Sigmoid colon (tissue), 7 donors: Measurements from ENCODE around the gene EID2B. TPM values are rescaled to one million over a fixed set of nuclear protein-coding genes. Genes with fewer than 3 reads are reported as not detected.

Experiments
- DNase-seq: peaks from one replicate; pipeline ENCODE4 v3.0.0-alpha.2; 2019
- H3K27ac ChIP-seq, 4 donors: fragments of 200-600 bp; sonication (generic); one replicate each; pipeline ENCODE4 v1.5.1; 2016 to 2019; ENCODE audit warnings: mild to moderate bottlenecking in 1 of 4
- H3K27me3 ChIP-seq, 3 donors: fragments of 200-600 bp; sonication (generic); one replicate each; pipeline ENCODE4 v1.5.1; 2019; ENCODE audit warnings: mild to moderate bottlenecking in 1 of 3
- H3K36me3 ChIP-seq, 4 donors: fragments of 200-600 bp; sonication (generic); one replicate each; pipeline ENCODE4 v1.5.1; 2016 to 2019
- H3K4me1 ChIP-seq, 4 donors: fragments of 200-600 bp; sonication (generic); one replicate each; pipeline ENCODE4 v1.5.1; 2017 to 2019
- H3K4me3 ChIP-seq, 4 donors: fragments of 200-600 bp; sonication (generic); one replicate each; pipeline ENCODE4 v1.5.1; 2017 to 2019; ENCODE audit warnings: mild to moderate bottlenecking in 2 of 4, moderate library complexity in 1 of 4
- H3K9me3 ChIP-seq, 4 donors: fragments of 200-600 bp in 3 of 4; sonication (generic) in 3 of 4; one replicate each; pipeline versions ENCODE4 v1.5.1 to v1.6.1; 2013 to 2019
- EP300 ChIP-seq, 4 donors: sonication (generic); formaldehyde crosslinking; IDR thresholded peaks; one replicate each; pipeline ENCODE4 v1.6.1; 2017; ENCODE audit warnings: antibody characterized with exemption in 4 of 4
- POLR2A ChIP-seq, 2 donors: fragments of 450-650 bp; IDR thresholded peaks; one replicate each; pipeline ENCODE4 v1.6.1; 2016; ENCODE audit warnings: antibody characterized with exemption in 2 of 2, mild to moderate bottlenecking in 2 of 2, moderate library complexity in 2 of 2
- POLR2AphosphoS5 ChIP-seq, 4 donors: sonication (generic); formaldehyde crosslinking; IDR thresholded peaks; one replicate each; pipeline ENCODE4 v1.6.1; 2017; ENCODE audit warnings: antibody characterized with exemption in 4 of 4
- WGBS, 2 donors: extraction: QIAGEN DNeasy Blood & Tissue Kit; methylation state at CpG; one replicate each; pipeline ENCODE4 v1.1.7; 2013; 5-methylcytosine and 5-hydroxymethylcytosine counted together
- intact Hi-C: fragments of 100-400 bp; cut with DNase I; formaldehyde crosslinking; loops from one replicate; pipeline ENCODE4 v1.15.1; 2023
- polyA plus RNA-seq, 3 donors: library from polyadenylated mRNA; stranded (reverse); fragments of 200-250 nt; gene quantifications; one replicate each; pipeline ENCODE4 v1.2.3, GENCODE V29; 2013
- total RNA-seq, 4 donors: library from RNA; depleted of rRNA; stranded (reverse); fragments of >200 nt; gene quantifications; one replicate each; pipeline ENCODE4 v1.1.0, GENCODE V29; 2016
- TF ChIP-seq, protein P1 (sequence below), 4 experiments: fragments of 450-650 bp in 3 of 4; fragments of 200-600 bp in 1 of 4; IDR thresholded peaks; one replicate each; pipeline ENCODE4 v1.5.1; 2016 to 2019; ENCODE audit warnings: antibody characterized with exemption in 4 of 4, mild to moderate bottlenecking in 3 of 4, moderate library complexity in 2 of 4
- donor health status: healthy with polysubstance abuse.
- donor health status: Bipolar disorder and iron deficiency.
- donor health status: healthy.

EID2B gene
- total and polyA plus RNA-seq, 7 donors: 0.46 to 7.7 (median 3.9) TPM

GRCh38 chr19:39515551-39516191 lies 17.0 kb downstream of the EID2B start:
- Histone ChIP-seq H3K4me1 (peaks cover 0 to 16% (median 14%) of the 10 kb centered on the region in 4 donors), H3K27me3 (peaks cover 18 to 62% (median 35%) of the 10 kb centered on the region in 3 donors), H3K4me3 (peak overlapping the region; percentile 0 to 47 (median 34)), H3K9me3 (no peaks in the 10 kb centered on the region), H3K36me3 (no peaks in the 10 kb centered on the region), H3K27ac (no peak overlapping the region)
- 4 to 8% methylated on average over 44 of the region's 44 CpGs for WGBS, 2 donors
- no peak for TF ChIP-seq POLR2AphosphoS5 (IDR thresholded peaks at IDR 0.05)
- TF ChIP-seq, protein P1, sequence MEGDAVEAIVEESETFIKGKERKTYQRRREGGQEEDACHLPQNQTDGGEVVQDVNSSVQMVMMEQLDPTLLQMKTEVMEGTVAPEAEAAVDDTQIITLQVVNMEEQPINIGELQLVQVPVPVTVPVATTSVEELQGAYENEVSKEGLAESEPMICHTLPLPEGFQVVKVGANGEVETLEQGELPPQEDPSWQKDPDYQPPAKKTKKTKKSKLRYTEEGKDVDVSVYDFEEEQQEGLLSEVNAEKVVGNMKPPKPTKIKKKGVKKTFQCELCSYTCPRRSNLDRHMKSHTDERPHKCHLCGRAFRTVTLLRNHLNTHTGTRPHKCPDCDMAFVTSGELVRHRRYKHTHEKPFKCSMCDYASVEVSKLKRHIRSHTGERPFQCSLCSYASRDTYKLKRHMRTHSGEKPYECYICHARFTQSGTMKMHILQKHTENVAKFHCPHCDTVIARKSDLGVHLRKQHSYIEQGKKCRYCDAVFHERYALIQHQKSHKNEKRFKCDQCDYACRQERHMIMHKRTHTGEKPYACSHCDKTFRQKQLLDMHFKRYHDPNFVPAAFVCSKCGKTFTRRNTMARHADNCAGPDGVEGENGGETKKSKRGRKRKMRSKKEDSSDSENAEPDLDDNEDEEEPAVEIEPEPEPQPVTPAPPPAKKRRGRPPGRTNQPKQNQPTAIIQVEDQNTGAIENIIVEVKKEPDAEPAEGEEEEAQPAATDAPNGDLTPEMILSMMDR (IDR thresholded peaks at IDR 0.05): no peak
- TF ChIP-seq EP300 (IDR thresholded peaks at IDR 0.05): no peak
- no peak for TF ChIP-seq POLR2A (IDR thresholded peaks at IDR 0.05)
- DNase-seq: no peak
- intact Hi-C loops: no loop called here

GRCh38 chr19:39514840-39515550 lies 17.7 kb downstream of the EID2B start, which contains the start of gene SELENOV:
Gene SELENOV, plus strand, starts transcription at chr19:39515139. Its CDS starts 74 bp downstream, at chr19:39515213.
- Histone ChIP-seq H3K4me1 (peaks cover 0 to 16% (median 14%) of the 10 kb centered on the region in 4 donors), H3K36me3 (no peaks in the 10 kb centered on the region), H3K4me3 (peak within 1 kb of the TSS; percentile 0 to 47 (median 34)), H3K9me3 (no peaks in the 10 kb centered on the region), H3K27me3 (peaks cover 18 to 64% (median 36%) of the 10 kb centered on the region in 3 donors), H3K27ac (no peak within 1 kb of the TSS)
- TF ChIP-seq EP300 (IDR thresholded peaks at IDR 0.05) (no peak), POLR2AphosphoS5 (IDR thresholded peaks at IDR 0.05) (no peak), POLR2A (IDR thresholded peaks at IDR 0.05) (no peak)
- TF ChIP-seq, protein P1 (IDR thresholded peaks at IDR 0.05): no peak
- intact Hi-C loops: no loop called here
- 2 to 6% methylated on average over 56 of the region's 56 CpGs for WGBS, 2 donors
- DNase-seq: no peak

DNA sequence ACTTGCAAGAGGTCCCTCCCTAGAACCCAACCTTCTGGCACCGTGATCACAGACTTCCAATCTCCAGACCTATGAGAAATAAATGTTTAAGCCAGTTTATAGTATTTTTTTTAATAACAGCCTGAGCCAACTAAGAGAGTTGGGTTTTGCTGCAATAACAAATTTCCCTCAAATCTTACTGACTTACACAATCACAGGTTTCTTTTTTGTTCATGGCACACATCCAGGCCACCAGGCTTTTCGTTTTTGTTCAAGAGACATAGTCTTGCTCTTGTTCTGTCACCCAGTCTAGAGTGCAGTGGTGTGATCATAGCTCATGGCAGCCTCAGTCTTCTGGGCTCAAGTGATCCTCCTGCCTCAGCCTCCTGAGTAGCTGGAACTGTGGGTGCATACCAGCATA lies 19.7 kb downstream of the EID2B start:
- H3K27me3 ChIP-seq: peaks cover 23 to 81% (median 48%) of the 10 kb centered on the region in 3 donors
- no peak for DNase-seq

GRCh38 chr19:39509233-39509632 lies 23.4 kb downstream of the EID2B start:
- Histone ChIP-seq H3K9me3 (no peaks in the 10 kb centered on the region), H3K4me1 (peaks cover 0 to 11% (median 10%) of the 10 kb centered on the region in 4 donors), H3K4me3 (no peak overlapping the region), H3K36me3 (no peaks in the 10 kb centered on the region), H3K27me3 (peaks cover 28 to 89% (median 66%) of the 10 kb centered on the region in 3 donors), H3K27ac (no peak overlapping the region)
- intact Hi-C loops: no loop called here
- 34 to 63% methylated on average over 2 of the region's 2 CpGs for WGBS, 2 donors
- no peak for DNase-seq
- TF ChIP-seq, protein P1 (IDR thresholded peaks at IDR 0.05): no peak
- TF ChIP-seq POLR2AphosphoS5 (IDR thresholded peaks at IDR 0.05) (no peak), POLR2A (IDR thresholded peaks at IDR 0.05) (no peak), EP300 (IDR thresholded peaks at IDR 0.05) (no peak)

More for the DNA sequence above, 19.7 kb downstream of the EID2B start:
- no peaks in the 10 kb centered on the region for H3K9me3 ChIP-seq
- intact Hi-C loops: no loop called here
- H3K4me1 ChIP-seq: peaks cover 0 to 16% (median 14%) of the 10 kb centered on the region in 4 donors
- no peak overlapping the region for H3K27ac ChIP-seq
- no peak overlapping the region for H3K4me3 ChIP-seq
- no peak for TF ChIP-seq POLR2A (IDR thresholded peaks at IDR 0.05)
- TF ChIP-seq, protein P1 (IDR thresholded peaks at IDR 0.05): no peak
- TF ChIP-seq EP300 (IDR thresholded peaks at IDR 0.05): no peak
- no peak for TF ChIP-seq POLR2AphosphoS5 (IDR thresholded peaks at IDR 0.05)
- H3K36me3 ChIP-seq: no peaks in the 10 kb centered on the region
- 36 to 58% methylated on average over 2 of the region's 2 CpGs for WGBS, 2 donors
